ENCODE data around the gene ALB.

Gene ALB

DNA sequence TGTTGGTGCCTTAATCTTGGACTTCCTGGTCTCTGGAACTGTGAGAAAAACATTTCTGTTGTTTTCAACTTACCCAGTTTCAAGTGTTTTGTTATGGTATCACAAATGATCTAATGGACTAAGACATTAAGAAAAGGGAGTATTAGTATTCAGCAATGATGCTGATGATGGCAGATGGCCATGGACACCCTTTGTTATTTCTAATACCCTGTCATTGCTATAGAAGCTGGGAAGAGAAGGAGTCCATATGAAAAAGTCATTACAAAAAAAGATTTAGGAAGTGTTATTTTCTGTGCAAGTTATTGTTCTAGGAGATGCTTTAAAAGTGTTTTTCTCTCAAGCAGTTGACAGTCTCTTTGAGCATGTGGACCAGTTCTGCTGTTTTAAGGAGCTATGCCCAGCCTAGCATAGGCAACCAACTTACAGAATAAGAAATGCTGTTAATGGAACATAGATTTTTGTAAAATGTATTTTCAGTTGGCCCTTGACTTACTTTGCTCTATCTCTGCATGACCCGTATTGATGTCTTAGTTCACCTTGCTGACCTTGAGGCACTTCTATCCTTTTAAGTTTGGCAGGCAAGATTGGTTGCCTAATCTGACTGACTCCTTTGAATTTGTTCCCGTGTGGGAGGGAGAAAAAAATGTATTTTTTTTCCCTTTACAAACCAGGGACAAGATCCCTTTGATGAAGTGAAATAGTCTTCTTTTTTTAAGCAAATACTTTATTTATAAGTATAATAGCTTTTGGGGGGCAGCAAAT, 25.9 kb downstream of the ALB start:
- Histone ChIP-seq H3K79me2 (ENCODE audit: control insufficient read depth, insufficient read depth, low read length, unreplicated experiment) (no peaks in the 10 kb centered on the region), H2AFZ (ENCODE audit: low read length, unreplicated experiment) (no peak overlapping the region), H3K4me3 (ENCODE audit: low read depth, low read length) (no peak overlapping the region), H3K27ac (ENCODE audit: low read depth, low read length) (no peak overlapping the region), H3K36me3 (ENCODE audit: insufficient read depth, low read length) (no peaks in the 10 kb centered on the region), H3K27me3 (ENCODE audit: insufficient read depth, low read length) (peaks cover 10% of the 10 kb centered on the region), H3K4me1 (ENCODE audit: control insufficient read depth, insufficient read depth, low read length, unreplicated experiment) (no peaks in the 10 kb centered on the region)

DNA sequence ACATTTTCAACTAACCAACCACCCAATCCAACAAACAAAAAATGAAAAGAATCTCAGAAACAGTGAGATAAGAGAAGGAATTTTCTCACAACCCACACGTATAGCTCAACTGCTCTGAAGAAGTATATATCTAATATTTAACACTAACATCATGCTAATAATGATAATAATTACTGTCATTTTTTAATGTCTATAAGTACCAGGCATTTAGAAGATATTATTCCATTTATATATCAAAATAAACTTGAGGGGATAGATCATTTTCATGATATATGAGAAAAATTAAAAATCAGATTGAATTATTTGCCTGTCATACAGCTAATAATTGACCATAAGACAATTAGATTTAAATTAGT, 27.7 kb downstream of the ALB start:
- Histone ChIP-seq H3K27me3 (ENCODE audit: insufficient read depth, low read length) (peaks cover 10% of the 10 kb centered on the region), H3K4me1 (ENCODE audit: control insufficient read depth, insufficient read depth, low read length, unreplicated experiment) (no peaks in the 10 kb centered on the region), H3K36me3 (ENCODE audit: insufficient read depth, low read length) (no peaks in the 10 kb centered on the region), H3K4me3 (ENCODE audit: low read depth, low read length) (no peak overlapping the region), H3K79me2 (ENCODE audit: control insufficient read depth, insufficient read depth, low read length, unreplicated experiment) (no peaks in the 10 kb centered on the region), H2AFZ (ENCODE audit: low read length, unreplicated experiment) (no peak overlapping the region), H3K27ac (ENCODE audit: low read depth, low read length) (no peak overlapping the region)

DNA sequence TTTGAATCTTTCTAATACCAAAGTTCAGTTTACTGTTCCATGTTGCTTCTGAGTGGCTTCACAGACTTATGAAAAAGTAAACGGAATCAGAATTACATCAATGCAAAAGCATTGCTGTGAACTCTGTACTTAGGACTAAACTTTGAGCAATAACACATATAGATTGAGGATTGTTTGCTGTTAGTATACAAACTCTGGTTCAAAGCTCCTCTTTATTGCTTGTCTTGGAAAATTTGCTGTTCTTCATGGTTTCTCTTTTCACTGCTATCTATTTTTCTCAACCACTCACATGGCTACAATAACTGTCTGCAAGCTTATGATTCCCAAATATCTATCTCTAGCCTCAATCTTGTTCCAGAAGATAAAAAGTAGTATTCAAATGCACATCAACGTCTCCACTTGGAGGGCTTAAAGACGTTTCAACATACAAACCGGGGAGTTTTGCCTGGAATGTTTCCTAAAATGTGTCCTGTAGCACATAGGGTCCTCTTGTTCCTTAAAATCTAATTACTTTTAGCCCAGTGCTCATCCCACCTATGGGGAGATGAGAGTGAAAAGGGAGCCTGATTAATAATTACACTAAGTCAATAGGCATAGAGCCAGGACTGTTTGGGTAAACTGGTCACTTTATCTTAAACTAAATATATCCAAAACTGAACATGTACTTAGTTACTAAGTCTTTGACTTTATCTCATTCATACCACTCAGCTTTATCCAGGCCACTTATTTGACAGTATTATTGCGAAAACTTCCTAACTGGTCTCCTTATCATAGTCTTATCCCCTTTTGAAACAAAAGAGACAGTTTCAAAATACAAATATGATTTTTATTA, 28.3 kb downstream of the ALB start:
- Histone ChIP-seq H2AFZ (ENCODE audit: low read length, unreplicated experiment) (no peak overlapping the region), H3K36me3 (ENCODE audit: insufficient read depth, low read length) (no peaks in the 10 kb centered on the region), H3K4me3 (ENCODE audit: low read depth, low read length) (no peak overlapping the region), H3K27ac (ENCODE audit: low read depth, low read length) (no peak overlapping the region), H3K27me3 (ENCODE audit: insufficient read depth, low read length) (peaks cover 10% of the 10 kb centered on the region), H3K79me2 (ENCODE audit: control insufficient read depth, insufficient read depth, low read length, unreplicated experiment) (no peaks in the 10 kb centered on the region), H3K4me1 (ENCODE audit: control insufficient read depth, insufficient read depth, low read length, unreplicated experiment) (no peaks in the 10 kb centered on the region)

DNA sequence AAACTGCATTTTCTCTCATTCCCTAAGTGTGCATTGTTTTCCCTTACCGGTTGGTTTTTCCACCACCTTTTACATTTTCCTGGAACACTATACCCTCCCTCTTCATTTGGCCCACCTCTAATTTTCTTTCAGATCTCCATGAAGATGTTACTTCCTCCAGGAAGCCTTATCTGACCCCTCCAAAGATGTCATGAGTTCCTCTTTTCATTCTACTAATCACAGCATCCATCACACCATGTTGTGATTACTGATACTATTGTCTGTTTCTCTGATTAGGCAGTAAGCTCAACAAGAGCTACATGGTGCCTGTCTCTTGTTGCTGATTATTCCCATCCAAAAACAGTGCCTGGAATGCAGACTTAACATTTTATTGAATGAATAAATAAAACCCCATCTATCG, 29.1 kb downstream of the ALB start:
- H3K4me1 ChIP-seq (ENCODE audit: control insufficient read depth, insufficient read depth, low read length, unreplicated experiment), result no peaks in the 10 kb centered on the region
- H3K27me3 ChIP-seq (ENCODE audit: insufficient read depth, low read length), result peaks cover 10% of the 10 kb centered on the region
- H3K36me3 ChIP-seq (ENCODE audit: insufficient read depth, low read length), result no peaks in the 10 kb centered on the region
- no peaks in the 10 kb centered on the region for H3K79me2 ChIP-seq (ENCODE audit: control insufficient read depth, insufficient read depth, low read length, unreplicated experiment)
- no peak overlapping the region for H2AFZ ChIP-seq (ENCODE audit: low read length, unreplicated experiment)
- no peak overlapping the region for H3K4me3 ChIP-seq (ENCODE audit: low read depth, low read length)
- H3K27ac ChIP-seq (ENCODE audit: low read depth, low read length), result no peak overlapping the region

DNA sequence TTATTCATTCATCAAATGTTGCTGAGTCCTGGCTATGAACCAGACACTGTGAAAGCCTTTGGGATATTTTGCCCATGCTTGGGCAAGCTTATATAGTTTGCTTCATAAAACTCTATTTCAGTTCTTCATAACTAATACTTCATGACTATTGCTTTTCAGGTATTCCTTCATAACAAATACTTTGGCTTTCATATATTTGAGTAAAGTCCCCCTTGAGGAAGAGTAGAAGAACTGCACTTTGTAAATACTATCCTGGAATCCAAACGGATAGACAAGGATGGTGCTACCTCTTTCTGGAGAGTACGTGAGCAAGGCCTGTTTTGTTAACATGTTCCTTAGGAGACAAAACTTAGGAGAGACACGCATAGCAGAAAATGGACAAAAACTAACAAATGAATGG, 30.2 kb downstream of the ALB start:
- Histone ChIP-seq H3K36me3 (ENCODE audit: insufficient read depth, low read length) (no peaks in the 10 kb centered on the region), H3K4me1 (ENCODE audit: control insufficient read depth, insufficient read depth, low read length, unreplicated experiment) (no peaks in the 10 kb centered on the region), H2AFZ (ENCODE audit: low read length, unreplicated experiment) (no peak overlapping the region), H3K4me3 (ENCODE audit: low read depth, low read length) (no peak overlapping the region), H3K27ac (ENCODE audit: low read depth, low read length) (no peak overlapping the region), H3K79me2 (ENCODE audit: control insufficient read depth, insufficient read depth, low read length, unreplicated experiment) (no peaks in the 10 kb centered on the region), H3K27me3 (ENCODE audit: insufficient read depth, low read length) (peaks cover 10% of the 10 kb centered on the region)

DNA sequence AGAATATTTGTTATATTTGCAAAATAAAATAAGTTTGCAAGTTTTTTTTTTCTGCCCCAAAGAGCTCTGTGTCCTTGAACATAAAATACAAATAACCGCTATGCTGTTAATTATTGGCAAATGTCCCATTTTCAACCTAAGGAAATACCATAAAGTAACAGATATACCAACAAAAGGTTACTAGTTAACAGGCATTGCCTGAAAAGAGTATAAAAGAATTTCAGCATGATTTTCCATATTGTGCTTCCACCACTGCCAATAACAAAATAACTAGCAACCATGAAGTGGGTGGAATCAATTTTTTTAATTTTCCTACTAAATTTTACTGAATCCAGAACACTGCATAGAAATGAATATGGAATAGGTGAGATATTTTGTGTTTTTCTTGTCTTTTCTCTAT, 31.9 kb downstream of the ALB start, which contains the start of gene AFP:
AFP (plus strand) TSS at position 238 of the 400 bp plus-strand sequence; CDS start at position 280, 42 bp downstream.
- H3K4me1 ChIP-seq (ENCODE audit: control insufficient read depth, insufficient read depth, low read length, unreplicated experiment), result no peaks in the 10 kb centered on the region
- H2AFZ ChIP-seq (ENCODE audit: low read length, unreplicated experiment), result no peak within 1 kb of the TSS
- no peaks in the 10 kb centered on the region for H3K27me3 ChIP-seq (ENCODE audit: insufficient read depth, low read length)
- no peaks in the 10 kb centered on the region for H3K79me2 ChIP-seq (ENCODE audit: control insufficient read depth, insufficient read depth, low read length, unreplicated experiment)
- no peaks in the 10 kb centered on the region for H3K36me3 ChIP-seq (ENCODE audit: insufficient read depth, low read length)
- H3K27ac ChIP-seq (ENCODE audit: low read depth, low read length), result no peak within 1 kb of the TSS
- H3K4me3 ChIP-seq (ENCODE audit: low read depth, low read length), result no peak within 1 kb of the TSS

DNA sequence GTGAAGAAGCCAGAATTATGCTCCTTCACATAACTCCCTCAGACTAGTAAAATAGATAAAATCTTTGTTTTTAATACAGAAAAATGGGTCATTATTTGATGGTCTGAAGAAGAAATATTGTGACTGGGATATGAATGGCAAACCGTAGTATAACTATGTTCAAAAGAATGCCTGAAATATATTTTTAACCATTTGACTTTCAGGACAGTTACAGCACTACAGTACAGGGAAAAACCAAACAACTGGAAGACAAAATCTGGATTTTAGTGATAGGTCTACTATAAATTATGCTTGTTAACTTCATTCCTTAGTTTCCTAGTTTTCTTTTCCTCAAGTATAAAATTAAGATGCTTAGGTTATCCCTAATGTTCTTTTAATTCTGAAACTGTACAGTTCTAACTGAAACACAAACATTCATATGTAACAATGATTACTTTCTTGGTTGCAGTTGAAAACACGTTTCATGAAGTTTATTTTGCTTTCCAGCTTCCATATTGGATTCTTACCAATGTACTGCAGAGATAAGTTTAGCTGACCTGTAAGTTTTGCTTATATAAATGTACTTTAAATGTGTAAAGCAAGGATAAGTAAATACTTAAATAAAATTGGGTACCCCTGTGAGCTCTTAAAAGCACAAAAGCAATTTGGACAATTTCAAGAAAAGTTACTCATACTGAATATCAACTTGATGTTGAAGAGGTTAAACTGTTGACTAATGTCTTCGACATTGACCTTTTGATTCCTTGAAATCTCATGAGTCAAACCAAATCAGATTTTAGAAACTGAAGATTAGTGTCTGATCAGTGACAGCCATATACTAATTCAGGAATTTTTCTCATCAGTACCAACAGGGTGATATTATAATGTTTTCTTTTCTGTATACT, 32.8 kb downstream of the ALB start:
- no peaks in the 10 kb centered on the region for H3K27me3 ChIP-seq (ENCODE audit: insufficient read depth, low read length)
- H3K4me3 ChIP-seq (ENCODE audit: low read depth, low read length), result no peak overlapping the region
- no peak overlapping the region for H2AFZ ChIP-seq (ENCODE audit: low read length, unreplicated experiment)
- no peaks in the 10 kb centered on the region for H3K4me1 ChIP-seq (ENCODE audit: control insufficient read depth, insufficient read depth, low read length, unreplicated experiment)
- H3K79me2 ChIP-seq (ENCODE audit: control insufficient read depth, insufficient read depth, low read length, unreplicated experiment), result no peaks in the 10 kb centered on the region
- no peak overlapping the region for H3K27ac ChIP-seq (ENCODE audit: low read depth, low read length)
- no peaks in the 10 kb centered on the region for H3K36me3 ChIP-seq (ENCODE audit: insufficient read depth, low read length)

DNA sequence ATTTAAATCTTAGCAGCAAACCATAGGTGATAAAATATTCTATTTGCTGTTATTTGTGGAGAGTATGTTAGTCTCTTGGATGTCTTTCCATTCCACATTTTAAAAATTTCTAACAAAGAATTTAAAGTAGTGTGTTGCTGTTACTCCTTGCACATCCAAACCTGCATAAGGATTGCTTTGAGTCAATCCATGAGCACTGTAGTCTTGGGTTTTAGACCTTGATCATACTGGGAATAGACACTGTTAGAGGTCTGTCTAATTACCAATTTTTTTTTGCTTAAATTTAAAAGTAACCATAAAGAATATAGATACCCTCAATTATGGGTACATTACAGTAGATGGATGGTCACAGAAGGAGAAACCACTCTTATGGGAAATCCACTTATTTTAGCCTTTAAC, 33.5 kb downstream of the ALB start:
- no peak overlapping the region for H3K4me3 ChIP-seq (ENCODE audit: low read depth, low read length)
- H3K4me1 ChIP-seq (ENCODE audit: control insufficient read depth, insufficient read depth, low read length, unreplicated experiment), result no peaks in the 10 kb centered on the region

DNA sequence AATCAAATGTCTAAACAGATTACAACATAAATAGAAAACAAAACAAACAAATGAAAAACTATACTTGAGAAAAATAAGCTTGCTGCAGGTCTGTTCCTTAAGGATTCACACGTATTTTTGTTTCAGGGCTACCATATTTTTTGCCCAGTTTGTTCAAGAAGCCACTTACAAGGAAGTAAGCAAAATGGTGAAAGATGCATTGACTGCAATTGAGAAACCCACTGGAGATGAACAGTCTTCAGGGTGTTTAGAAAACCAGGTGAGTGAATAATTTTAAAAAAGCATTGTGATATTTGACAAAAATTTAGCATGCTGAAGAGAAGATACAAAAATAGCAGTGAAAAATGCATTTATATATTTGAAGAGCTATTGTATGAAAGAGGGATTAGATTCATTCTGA, 34.0 kb downstream of the ALB start:
- no peak overlapping the region for H3K4me3 ChIP-seq (ENCODE audit: low read depth, low read length)
- H3K27ac ChIP-seq (ENCODE audit: low read depth, low read length), result no peak overlapping the region
- H3K36me3 ChIP-seq (ENCODE audit: insufficient read depth, low read length), result no peaks in the 10 kb centered on the region
- H3K4me1 ChIP-seq (ENCODE audit: control insufficient read depth, insufficient read depth, low read length, unreplicated experiment), result no peaks in the 10 kb centered on the region
- H2AFZ ChIP-seq (ENCODE audit: low read length, unreplicated experiment), result no peak overlapping the region
- no peaks in the 10 kb centered on the region for H3K79me2 ChIP-seq (ENCODE audit: control insufficient read depth, insufficient read depth, low read length, unreplicated experiment)
- H3K27me3 ChIP-seq (ENCODE audit: insufficient read depth, low read length), result no peaks in the 10 kb centered on the region

More for the DNA sequence above, 33.5 kb downstream of the ALB start:
- no peaks in the 10 kb centered on the region for H3K36me3 ChIP-seq (ENCODE audit: insufficient read depth, low read length)
- no peaks in the 10 kb centered on the region for H3K27me3 ChIP-seq (ENCODE audit: insufficient read depth, low read length)
- no peak overlapping the region for H3K27ac ChIP-seq (ENCODE audit: low read depth, low read length)
- no peaks in the 10 kb centered on the region for H3K79me2 ChIP-seq (ENCODE audit: control insufficient read depth, insufficient read depth, low read length, unreplicated experiment)
- no peak overlapping the region for H2AFZ ChIP-seq (ENCODE audit: low read length, unreplicated experiment)

DNA sequence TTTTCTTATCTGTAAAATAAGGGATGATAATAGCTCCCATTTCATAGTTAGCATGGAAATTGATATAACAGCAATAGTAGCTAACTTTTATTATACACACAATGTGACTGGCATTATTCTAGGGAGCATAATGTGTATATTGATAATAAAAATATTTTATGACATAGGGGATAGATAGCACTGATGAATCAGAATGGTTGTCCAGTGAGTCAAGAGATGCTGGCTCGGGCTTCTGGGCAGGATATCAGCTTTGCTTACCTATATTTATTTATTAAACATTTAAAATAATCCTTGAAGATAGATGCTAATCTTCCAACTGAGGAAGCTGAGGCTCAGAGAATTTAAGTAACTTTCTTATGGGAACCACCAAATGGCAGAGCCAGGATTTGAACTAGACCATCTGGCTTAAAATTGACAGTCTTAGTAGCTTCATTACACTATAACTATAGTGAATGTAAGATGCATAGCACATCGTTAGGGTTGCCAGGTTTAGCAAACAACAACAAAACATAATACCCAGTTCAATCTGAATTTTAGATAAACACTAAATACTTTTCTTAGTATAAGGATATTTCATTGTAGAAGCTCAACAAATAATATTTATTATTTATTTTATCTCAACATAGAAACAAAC, 34.6 kb downstream of the ALB start:
- Histone ChIP-seq H3K36me3 (ENCODE audit: insufficient read depth, low read length) (no peaks in the 10 kb centered on the region), H3K79me2 (ENCODE audit: control insufficient read depth, insufficient read depth, low read length, unreplicated experiment) (no peaks in the 10 kb centered on the region), H3K27me3 (ENCODE audit: insufficient read depth, low read length) (no peaks in the 10 kb centered on the region), H3K4me1 (ENCODE audit: control insufficient read depth, insufficient read depth, low read length, unreplicated experiment) (no peaks in the 10 kb centered on the region), H3K27ac (ENCODE audit: low read depth, low read length) (no peak overlapping the region), H2AFZ (ENCODE audit: low read length, unreplicated experiment) (no peak overlapping the region), H3K4me3 (ENCODE audit: low read depth, low read length) (no peak overlapping the region)

All from ACC112 (cell line).